HepG2 (cell line): ENCODE results near the gene CTDSP2. TPM values are rescaled to one million over a fixed set of nuclear protein-coding genes. Genes with fewer than 3 reads are reported as not detected.

Experiments used
- NKX3-1 ChIP-seq: sonication (generic); formaldehyde crosslinking; IDR thresholded peaks from 2 replicates; pipeline ENCODE4 v1.5.0; 2020; ENCODE audit warnings: missing genetic modification reagents
- REL ChIP-seq: sonication (generic); formaldehyde crosslinking; conservative IDR thresholded peaks from 2 replicates; pipeline ENCODE4 v1.8.0; 2022; ENCODE audit warnings: mild to moderate bottlenecking, missing genetic modification reagents, moderate library complexity
- SP4 ChIP-seq: sonication (generic); formaldehyde crosslinking; IDR thresholded peaks from 2 replicates; pipeline ENCODE4 v1.8.1; 2023; ENCODE audit warnings: mild to moderate bottlenecking, missing genetic modification reagents
- TBX3 ChIP-seq: fragments of 450-650 bp; IDR thresholded peaks from 2 replicates; pipeline ENCODE4 v1.6.1; 2017; ENCODE audit warnings: antibody characterized with exemption, mild to moderate bottlenecking, inconsistent platforms, borderline replicate concordance
- TRAFD1 ChIP-seq: sonication (generic); formaldehyde crosslinking; IDR thresholded peaks from 2 replicates; pipeline ENCODE4 v1.5.1; 2020; ENCODE audit warnings: missing genetic modification reagents, mild to moderate bottlenecking, borderline replicate concordance
- ZNF235 ChIP-seq: sonication (generic); formaldehyde crosslinking; IDR thresholded peaks from 2 replicates; pipeline ENCODE4 v1.8.1; 2023; ENCODE audit warnings: mild to moderate bottlenecking, missing genetic modification reagents, borderline replicate concordance
- ZNF496 ChIP-seq: sonication (generic); formaldehyde crosslinking; IDR thresholded peaks from 2 replicates; pipeline ENCODE4 v1.8.1; 2023; ENCODE audit warnings: mild to moderate bottlenecking, moderate library complexity, missing genetic modification reagents; ENCODE audit not compliant: insufficient replicate concordance
- ZNF678 ChIP-seq: sonication (generic); formaldehyde crosslinking; IDR thresholded peaks from 2 replicates; pipeline ENCODE4 v1.4.0; 2020; ENCODE audit warnings: mild to moderate bottlenecking, missing genetic modification reagents
- ZNF891 ChIP-seq: sonication (generic); formaldehyde crosslinking; IDR thresholded peaks from 2 replicates; pipeline ENCODE4 v1.5.0; 2020; ENCODE audit warnings: mild to moderate bottlenecking, missing genetic modification reagents
- polyA plus RNA-seq, 8 experiments: library from polyadenylated mRNA; depleted of rRNA in 3 of 8; stranded (reverse) in 7 of 8; unstranded in 1 of 8; fragments of >200 nt; fragmentation: Illumina TruSeq in 4 of 8; extraction: Trizol in 4 of 8; gene quantifications; 2 replicates each; pipeline versions ENCODE4 v1.2.1 to v1.2.3, GENCODE V29; 2011 to 2016; ENCODE audit warnings: low read depth in 4 of 8, missing spikeins in 1 of 8, mixed read lengths in 1 of 8; ENCODE audit not compliant: insufficient read depth in 1 of 8
- total RNA-seq, 5 experiments: library from RNA; depleted of rRNA; stranded (reverse); fragments of >200 nt; fragmentation: Illumina TruSeq; extraction: Trizol; gene quantifications; 2 replicates each; pipeline ENCODE4 v1.2.3, GENCODE V29; 2016; ENCODE audit warnings: low read depth in 1 of 5
- TF ChIP-seq, protein P1 (sequence below): sonication (generic); formaldehyde crosslinking; IDR thresholded peaks from one replicate; pipeline ENCODE4 v1.5.1; 2020; ENCODE audit warnings: mild to moderate bottlenecking, missing genetic modification reagents; ENCODE audit errors: not compliant biosample characterization
- TF ChIP-seq, protein P2 (sequence below): sonication (generic); formaldehyde crosslinking; conservative IDR thresholded peaks from 2 replicates; pipeline ENCODE4 v1.4.0; 2020; ENCODE audit warnings: missing genetic modification reagents

Gene CTDSP2
- total and polyA plus RNA-seq, 2 of the 13 experiments (the other 11 are each of a cell fraction or from before 2014, with no cell fraction given) = 38.1 to 82.5 TPM

DNA sequence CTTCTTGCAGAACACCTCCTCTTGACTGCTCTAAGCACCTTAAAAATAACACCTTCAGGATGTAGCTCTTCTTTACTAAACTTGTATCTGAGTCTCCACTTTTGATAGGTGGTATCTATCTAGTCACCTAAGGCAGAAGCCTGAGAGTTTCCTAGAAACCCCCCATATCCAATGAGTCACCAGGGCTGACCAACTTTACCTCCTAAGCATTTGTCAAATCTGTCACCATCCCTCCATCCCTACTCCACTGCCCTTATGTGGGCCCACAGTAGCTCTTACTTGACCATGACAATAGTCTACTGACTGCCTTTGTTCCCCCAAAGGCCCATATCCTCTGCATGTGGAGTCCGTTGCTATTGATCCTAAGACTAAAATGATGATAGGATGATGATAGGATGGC lies 43.9 kb downstream of the CTDSP2 start (continued):
- TF ChIP-seq TRAFD1 (CRISPR knock-in tag) (no peak), TBX3 (no peak), SP4 (CRISPR knock-in tag) (no peak), ZNF678 (CRISPR knock-in tag) (no peak), ZNF235 (CRISPR knock-in tag) (no peak), NKX3-1 (CRISPR knock-in tag) (no peak), REL (no peak), ZNF496 (no peak), ZNF891 (CRISPR knock-in tag) (no peak)
- TF ChIP-seq, protein P1, sequence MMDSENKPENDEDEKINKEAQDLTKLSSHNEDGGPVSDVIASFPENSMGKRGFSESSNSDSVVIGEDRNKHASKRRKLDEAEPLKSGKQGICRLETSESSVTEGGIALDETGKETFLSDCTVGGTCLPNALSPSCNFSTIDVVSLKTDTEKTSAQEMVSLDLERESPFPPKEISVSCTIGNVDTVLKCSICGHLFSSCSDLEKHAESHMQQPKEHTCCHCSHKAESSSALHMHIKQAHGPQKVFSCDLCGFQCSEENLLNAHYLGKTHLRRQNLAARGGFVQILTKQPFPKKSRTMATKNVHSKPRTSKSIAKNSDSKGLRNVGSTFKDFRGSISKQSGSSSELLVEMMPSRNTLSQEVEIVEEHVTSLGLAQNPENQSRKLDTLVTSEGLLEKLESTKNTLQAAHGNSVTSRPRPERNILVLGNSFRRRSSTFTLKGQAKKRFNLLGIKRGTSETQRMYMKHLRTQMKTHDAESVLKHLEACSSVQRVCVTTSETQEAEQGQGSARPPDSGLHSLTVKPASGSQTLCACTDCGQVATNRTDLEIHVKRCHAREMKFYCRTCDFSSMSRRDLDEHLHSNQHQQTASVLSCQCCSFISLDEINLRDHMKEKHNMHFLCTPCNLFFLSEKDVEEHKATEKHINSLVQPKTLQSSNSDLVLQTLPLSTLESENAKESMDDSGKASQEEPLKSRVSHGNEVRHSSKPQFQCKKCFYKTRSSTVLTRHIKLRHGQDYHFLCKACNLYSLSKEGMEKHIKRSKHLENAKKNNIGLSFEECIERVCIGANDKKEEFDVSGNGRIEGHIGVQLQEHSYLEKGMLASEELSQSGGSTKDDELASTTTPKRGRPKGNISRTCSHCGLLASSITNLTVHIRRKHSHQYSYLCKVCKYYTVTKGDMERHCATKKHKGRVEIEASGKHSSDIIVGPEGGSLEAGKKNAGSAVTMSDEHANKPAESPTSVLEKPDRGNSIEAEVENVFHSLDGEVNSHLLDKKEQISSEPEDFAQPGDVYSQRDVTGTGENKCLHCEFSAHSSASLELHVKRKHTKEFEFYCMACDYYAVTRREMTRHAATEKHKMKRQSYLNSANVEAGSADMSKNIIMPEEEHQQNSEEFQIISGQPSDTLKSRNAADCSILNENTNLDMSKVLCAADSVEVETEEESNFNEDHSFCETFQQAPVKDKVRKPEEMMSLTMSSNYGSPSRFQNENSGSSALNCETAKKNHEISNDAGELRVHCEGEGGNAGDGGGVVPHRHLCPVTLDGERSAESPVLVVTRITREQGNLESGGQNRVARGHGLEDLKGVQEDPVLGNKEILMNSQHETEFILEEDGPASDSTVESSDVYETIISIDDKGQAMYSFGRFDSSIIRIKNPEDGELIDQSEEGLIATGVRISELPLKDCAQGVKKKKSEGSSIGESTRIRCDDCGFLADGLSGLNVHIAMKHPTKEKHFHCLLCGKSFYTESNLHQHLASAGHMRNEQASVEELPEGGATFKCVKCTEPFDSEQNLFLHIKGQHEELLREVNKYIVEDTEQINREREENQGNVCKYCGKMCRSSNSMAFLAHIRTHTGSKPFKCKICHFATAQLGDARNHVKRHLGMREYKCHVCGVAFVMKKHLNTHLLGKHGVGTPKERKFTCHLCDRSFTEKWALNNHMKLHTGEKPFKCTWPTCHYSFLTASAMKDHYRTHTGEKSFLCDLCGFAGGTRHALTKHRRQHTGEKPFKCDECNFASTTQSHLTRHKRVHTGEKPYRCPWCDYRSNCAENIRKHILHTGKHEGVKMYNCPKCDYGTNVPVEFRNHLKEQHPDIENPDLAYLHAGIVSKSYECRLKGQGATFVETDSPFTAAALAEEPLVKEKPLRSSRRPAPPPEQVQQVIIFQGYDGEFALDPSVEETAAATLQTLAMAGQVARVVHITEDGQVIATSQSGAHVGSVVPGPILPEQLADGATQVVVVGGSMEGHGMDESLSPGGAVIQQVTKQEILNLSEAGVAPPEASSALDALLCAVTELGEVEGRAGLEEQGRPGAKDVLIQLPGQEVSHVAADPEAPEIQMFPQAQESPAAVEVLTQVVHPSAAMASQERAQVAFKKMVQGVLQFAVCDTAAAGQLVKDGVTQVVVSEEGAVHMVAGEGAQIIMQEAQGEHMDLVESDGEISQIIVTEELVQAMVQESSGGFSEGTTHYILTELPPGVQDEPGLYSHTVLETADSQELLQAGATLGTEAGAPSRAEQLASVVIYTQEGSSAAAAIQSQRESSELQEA = no peak
- TF ChIP-seq, protein P2, sequence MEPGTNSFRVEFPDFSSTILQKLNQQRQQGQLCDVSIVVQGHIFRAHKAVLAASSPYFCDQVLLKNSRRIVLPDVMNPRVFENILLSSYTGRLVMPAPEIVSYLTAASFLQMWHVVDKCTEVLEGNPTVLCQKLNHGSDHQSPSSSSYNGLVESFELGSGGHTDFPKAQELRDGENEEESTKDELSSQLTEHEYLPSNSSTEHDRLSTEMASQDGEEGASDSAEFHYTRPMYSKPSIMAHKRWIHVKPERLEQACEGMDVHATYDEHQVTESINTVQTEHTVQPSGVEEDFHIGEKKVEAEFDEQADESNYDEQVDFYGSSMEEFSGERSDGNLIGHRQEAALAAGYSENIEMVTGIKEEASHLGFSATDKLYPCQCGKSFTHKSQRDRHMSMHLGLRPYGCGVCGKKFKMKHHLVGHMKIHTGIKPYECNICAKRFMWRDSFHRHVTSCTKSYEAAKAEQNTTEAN (CRISPR knock-in tag) = no peak
